ENCODE measurements around the gene RAD51B. TPM values are rescaled to one million over a fixed set of nuclear protein-coding genes. Genes with fewer than 3 reads are reported as not detected.

RAD51B gene
- polyA plus RNA-seq, 1 donor, result 7.3 TPM

DNA sequence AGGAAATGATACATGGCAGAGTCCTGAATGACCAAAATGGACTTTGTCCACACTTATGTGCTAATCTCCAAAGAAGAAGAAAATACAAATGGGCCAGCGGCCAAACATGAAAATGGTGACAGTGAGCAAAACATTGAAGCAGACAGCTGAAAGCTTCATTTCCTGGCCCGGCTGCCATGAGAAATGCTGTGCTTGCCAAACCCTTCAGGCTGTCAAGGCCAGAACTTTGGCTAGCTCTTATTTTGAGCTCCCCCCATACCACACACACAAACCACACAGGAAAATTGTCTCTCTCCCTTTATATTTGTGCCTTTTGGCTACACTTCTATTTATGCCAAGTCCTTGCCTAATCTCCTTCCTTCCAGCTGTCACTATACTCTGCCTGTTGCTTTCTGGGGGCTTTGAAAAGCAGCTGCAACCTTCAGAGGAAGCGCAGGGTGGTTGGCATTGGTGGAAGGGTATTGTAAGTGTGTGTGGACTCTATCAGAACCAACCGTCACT is 323.8 kb downstream of the RAD51B start:
- DNase-seq (ENCODE audit: low read depth), result no peak

DNA sequence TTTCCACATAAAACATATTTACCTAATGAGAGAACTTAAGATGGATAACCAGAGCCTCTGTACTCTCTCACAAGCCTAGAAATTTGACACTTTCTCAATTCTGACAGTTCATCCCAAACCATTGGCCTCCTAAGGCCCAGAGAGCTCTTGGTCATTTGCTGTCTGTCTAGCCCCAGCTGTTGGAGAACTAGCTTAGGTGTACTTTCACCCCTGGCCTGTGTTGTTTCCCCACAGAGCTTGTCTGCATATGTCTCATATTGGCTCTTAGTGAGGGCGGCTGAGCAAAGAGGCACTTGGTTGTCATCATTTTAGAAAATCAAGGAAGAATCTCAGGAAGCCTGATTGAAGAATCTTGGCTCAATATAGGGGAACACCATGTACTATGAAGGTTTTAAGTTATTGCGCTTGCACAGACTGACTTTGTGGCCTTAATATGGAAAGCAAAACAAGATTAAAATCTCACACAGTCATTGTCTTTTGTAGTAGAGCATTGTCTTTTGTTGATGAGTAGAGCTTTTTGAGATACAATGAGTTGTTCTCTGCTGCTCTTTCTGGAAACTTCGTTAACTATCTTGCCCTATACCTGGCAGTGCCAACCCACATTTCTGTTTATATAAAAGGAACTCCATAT is 324.6 kb downstream of the RAD51B start:
- DNase-seq (ENCODE audit: low read depth), result no peak

DNA sequence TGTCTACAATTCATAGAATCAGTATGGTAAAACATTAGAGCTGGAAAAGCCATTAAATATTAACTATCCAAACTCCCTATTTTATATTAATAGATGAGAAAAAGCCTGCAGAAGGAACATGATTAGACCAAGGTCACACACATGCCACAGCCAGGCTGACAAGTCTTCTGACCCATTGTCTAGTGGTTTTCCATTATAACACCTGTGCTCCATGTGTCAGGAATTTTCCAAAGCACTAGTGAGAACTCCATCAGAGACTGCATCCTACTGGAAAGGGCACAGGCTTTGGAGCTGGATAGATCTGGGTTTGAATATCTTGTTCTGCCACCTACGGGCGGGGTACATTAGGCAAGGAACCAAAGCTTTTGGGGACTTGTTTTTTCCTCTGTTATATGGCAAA is 325.5 kb downstream of the RAD51B start:
- DNase-seq (ENCODE audit: low read depth), result no peak

DNA sequence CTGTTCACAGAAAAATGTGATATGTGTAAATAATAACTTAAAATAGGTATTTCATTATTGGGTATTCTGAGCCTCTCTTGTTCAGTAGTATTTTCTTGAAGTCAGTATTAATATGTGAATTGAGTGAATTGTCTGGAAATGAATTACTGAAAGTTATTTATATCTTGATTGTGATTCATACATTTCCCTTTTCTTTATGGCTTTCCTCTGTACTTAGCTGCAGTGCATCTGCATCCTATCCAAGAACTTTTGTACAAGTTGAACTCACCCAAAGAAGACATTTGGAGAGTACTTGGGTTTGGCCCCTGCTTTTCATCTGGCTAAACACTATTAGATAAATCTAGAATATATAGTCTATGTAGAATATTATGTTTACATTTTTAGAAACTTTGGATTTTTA is 326.0 kb downstream of the RAD51B start:
- DNase-seq (ENCODE audit: low read depth), result no peak

DNA sequence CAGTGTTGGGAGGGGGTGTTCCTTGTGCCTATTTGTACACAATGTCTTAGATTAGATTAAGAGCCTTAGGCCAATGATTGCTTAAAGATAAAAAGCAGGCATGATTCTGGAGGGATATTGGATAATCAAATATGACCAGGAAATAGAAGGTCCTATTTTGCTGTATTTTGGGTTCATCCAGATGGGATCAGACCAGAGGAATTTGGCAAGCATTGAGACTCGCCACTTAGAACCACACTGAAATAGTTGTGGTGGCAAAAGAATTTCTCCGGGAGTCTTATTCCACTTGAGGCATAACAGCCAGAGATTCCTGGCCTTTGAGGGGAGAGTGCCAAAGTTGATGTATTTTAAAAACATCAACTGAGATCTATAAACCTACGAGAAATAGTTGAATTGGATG is 327.2 kb downstream of the RAD51B start:
- no peak for DNase-seq (ENCODE audit: low read depth)

DNA sequence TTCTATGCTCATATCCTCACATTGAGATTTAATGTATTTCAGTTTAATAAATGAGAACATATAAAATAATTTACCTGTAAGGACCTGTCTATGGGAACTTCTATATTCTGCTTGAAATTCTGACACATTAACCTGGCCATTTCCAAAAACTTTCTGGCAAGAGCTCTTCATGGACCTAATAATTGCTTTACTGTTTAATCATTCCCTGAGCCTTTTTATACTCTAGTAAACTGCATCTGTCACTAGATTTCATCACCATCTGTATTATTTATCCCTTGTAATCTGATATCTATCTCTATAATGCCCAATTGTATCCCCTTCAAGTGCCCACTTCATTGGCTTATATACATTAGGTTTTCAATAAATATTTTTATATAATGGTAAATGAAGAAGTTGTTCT is 327.7 kb downstream of the RAD51B start:
- DNase-seq (ENCODE audit: low read depth), result no peak

DNA sequence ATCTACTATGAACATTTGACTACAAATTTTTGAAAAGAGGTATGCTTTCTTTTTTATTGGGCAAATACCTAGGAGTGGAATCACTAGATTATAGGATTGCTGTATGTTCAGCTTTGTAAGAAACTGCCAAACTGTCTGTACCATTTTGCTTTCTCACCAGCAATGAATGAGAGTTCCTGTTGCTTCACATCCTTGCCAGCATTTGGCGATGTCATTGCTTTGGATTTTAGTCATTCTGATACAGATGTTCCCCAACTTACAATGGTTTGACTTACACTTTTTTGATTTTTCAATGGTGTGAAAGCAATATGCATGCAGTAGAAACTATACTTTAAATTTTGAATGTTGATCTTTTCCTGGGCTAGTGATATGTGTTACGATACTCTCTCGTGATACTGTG is 328.7 kb downstream of the RAD51B start:
- no peak for DNase-seq (ENCODE audit: low read depth)

DNA sequence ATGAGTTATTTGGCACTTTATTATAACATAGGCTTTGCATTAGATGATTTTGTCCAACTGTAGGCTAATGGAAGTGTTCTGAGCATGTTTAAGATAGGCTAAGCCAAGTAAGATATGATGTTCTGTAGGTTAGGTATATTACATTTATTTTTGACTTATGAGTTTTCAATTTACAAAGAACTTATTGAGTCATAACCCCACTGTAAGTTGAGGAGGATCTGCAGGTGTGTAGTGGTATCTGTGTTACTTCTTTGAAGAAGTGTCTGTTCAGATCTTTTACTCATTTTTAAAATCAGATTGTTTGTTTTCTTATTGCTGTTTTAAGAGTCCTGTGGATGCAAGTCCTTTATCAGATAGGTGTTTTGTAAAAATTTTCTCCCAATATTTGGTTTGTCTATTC is 329.2 kb downstream of the RAD51B start:
- DNase-seq (ENCODE audit: low read depth), result no peak

DNA sequence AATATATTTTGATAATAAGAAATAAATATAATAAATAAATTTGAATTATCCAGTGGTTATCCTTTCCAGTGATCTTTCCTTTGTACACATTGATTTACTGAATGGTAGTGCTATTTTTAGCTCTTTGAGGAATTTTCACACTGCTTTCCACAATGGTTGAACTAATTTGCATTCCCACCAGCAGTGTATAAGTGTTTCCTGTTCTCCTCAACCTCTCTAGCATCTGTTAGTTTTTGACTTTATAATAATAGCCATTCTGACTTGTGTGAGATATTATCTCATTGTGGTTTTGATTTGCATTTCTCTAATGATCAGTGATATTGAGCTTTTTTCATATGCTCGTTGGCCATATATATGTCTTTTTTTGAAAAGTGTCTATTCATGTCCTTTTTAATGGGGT is 333.7 kb downstream of the RAD51B start:
- no peak for DNase-seq (ENCODE audit: low read depth)

DNA sequence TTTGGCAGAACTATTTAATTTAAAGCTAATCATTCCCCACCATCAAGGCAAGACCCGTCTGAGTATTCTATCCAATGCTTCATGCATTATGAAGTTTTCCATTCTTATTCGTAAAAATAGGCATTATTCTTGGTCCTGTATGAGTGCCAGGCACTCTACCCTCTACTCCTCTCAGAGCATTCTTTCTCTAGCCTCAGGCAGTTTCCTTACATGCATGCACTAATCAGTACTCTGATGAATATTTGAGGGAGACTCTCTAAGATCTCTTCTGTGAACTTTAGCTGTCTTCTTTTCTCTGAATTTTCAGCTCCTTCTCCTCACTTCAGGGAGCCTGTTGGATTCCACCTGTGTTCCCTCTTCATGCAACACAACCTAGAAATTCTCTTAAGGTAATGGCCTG is 334.7 kb downstream of the RAD51B start:
- DNase-seq (ENCODE audit: low read depth), result no peak

DNA sequence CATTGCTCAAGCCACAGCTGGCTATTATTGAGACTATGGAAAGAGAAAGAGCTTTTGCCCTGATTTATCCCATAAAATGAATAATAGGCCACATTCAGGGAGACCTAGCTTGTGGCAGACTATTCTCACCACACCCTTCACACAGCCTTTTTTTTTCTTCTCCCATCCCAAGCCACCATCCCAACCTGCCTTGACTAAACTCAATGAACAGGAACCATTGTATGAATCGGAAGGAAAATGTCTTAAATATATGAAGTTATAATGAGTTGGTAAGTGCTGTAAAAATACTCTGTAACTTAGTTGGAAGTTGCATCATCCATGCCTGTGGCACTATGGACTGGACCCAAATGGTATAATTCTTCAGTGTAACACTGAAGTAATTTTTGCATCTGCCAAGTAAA is 338.4 kb downstream of the RAD51B start:
- no peak for DNase-seq (ENCODE audit: low read depth)

DNA sequence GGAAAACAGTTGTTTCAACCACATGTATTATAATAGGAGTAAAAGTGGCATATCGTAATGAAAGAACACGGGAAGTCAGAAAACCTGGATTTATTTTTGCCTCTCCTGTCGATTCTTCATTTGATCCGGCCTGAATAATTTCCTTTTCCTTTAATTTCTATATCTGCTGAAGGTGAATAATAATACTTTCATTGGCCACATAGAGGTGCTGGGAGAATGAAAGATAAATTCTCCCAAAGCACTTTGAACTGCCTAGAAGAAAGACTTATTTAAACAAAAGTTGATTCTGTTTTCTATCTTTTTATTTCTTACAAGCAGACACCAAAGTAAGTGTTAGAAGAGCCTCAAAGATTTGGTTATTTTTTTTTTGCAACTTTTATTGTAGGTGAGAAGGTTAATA is 339.1 kb downstream of the RAD51B start:
- no peak for DNase-seq (ENCODE audit: low read depth)

DNA sequence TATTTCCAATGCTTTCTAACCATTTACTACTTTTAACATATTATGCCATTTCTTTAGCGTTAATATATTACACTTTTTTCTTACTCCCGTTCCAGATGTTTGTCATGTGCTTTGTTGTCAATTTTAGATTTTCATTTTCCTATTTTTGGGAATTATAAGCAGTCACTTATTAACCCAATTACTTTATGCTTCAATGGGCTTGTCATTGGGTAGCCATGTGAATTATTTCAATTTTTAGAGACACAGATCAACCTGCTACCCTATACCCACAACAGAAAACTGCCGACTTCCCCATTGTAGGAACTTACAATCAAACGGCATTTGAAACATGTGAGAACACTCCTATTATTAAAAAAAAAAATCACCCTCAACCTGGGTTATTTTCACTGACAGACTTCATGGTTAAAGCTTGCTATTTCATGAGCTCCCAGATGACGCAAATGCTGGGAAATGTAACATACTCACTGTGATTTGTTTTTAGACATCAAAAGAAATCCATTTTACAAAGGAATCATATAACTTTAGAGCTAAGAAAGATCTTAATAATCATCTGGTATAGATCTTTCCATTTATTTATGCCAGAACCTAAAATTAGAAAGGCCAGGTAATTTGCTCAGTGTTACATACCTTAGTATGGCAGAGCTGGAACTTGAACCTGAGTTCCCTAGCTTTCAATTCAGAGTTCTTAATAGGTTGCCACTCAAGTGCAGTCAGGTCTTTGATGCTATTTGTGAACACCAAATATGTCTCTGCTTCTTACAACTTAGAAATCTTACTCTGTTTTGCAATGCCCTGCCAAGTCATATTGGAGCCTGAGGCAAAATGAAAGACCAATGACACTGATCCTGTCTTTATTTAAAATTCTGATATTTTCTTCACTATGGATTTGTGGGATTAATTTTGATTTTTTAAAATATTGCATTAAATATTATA is 340.4 kb downstream of the RAD51B start:
- no peak for DNase-seq (ENCODE audit: low read depth)

DNA sequence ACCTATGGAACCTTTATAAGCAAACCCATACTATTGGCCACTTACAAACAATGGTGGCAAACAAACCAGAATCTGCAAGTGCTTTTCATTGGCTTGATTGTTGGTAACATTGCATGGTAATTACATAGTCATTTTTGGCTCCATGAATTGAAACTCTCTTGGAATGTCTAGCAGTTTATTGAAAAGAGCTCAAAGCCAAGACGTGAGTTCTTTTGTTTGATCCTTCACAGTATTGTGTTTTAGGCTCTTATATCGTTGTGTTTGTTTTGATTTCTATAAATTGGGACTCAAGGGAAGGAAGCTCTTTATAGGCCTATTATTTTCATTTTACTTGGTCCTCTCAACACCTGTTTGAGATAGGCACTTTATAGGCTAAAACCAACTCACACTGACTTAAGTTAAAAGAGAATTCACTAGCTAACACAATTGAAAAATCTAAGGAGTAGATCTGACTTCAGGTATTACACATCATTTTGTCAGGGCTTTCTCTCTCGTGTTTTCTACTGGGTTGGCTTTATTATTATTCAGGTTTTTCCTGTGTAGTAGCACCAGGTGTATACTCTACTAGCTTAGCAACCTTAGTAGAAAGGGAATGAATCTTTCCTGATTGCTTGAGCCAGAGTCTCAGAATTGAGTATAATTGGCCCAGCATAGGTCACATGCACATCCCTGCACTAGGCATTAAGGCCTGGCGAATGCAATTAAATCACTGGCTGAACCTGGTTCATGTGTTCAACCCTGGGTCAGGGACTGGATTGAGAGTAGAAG is 341.4 kb downstream of the RAD51B start:
- DNase-seq (ENCODE audit: low read depth), result no peak

DNA sequence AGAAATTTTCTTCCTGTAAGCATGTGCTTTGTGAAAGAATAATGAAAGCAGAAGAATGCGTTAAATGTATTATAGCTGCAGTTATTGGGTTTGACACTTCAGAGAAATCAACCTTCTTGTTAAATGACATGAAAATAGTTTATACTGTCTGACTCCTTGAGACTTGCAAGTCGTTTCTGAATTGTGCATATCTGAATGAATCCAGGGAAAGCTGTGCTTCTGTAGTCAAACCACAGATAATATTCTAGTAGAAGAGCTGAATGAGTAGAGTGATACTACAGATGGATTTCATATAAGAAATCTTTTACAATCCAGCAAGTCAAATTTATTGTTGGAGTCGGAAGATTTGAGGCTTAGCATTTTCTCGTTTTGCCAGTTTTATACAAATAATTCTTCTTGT is 343.3 kb downstream of the RAD51B start:
- no peak for DNase-seq (ENCODE audit: low read depth)

DNA sequence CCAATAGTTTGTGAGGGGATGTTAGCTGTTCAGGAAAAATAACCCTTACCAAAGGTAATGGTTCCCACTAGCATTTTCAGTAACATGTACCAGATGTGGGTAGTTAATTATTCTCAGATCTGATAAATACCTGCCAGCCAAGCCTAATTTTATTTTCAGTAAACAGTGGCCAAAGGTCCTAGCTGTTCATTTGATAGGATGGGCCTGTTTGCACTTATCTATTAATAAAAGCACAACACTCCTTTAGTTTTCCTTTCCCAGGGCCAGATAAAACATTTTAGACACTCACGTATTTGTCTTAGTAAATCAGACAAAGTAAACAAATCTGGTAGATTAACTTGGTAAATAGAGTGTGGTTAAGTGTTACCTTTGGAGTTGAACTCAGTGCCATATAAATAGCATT is 345.1 kb downstream of the RAD51B start:
- DNase-seq (ENCODE audit: low read depth), result no peak

DNA sequence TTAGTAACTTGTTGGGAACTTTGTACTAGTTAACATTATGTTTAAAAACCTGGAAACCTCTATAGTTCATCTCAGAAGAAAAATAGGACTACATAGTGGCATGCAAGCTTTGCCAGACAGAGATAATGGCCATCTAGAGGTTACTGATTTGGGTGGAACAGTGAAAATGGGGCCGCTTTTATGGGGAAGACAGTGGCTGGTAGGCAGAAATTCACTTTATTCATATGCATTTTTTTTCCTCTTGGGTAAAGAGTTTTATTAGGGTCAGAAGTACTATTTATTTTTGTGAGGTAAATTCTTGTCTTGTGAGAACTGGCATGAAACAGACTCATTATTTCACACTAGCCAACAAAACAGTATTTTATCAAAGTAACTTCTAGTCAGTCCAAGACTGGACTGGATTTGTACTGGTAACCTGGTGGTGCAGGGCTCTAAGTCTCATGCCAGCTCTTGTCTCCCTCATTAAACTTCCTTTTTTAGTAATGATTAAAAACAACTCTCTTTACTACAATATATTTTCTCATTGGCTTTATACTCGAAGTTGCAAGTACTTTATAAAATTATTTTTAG is 345.8 kb downstream of the RAD51B start:
- DNase-seq (ENCODE audit: low read depth), result no peak

DNA sequence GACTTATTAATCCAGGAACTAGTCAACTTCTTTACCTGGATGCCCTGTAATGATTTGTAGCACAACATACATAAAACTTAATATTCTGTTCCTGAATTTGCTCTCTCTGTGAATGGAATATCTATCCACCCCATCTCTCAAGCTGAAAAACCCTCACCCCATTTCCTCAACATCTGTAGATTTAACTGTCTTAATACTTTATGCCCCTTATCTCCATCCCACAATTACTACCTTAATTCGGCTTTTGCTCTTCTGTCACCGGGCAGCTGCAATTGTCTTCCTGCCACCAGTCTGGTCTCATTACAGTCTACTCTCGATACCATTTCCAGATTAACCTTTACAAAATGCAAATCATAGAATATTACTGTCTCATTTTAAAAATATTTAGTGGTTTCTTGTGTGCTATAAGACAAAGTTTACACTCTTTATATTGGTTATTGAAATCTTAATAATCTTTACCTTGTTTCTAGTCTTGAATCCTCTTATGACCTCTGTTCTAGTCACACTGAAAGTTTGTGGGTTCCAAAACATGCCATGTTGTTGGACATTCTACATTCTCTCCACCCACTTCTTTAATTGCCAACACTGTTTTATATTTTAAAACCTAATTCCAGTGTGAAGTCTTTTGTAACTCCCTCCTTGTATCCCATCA is 347.3 kb downstream of the RAD51B start:
- DNase-seq (ENCODE audit: low read depth), result no peak

DNA sequence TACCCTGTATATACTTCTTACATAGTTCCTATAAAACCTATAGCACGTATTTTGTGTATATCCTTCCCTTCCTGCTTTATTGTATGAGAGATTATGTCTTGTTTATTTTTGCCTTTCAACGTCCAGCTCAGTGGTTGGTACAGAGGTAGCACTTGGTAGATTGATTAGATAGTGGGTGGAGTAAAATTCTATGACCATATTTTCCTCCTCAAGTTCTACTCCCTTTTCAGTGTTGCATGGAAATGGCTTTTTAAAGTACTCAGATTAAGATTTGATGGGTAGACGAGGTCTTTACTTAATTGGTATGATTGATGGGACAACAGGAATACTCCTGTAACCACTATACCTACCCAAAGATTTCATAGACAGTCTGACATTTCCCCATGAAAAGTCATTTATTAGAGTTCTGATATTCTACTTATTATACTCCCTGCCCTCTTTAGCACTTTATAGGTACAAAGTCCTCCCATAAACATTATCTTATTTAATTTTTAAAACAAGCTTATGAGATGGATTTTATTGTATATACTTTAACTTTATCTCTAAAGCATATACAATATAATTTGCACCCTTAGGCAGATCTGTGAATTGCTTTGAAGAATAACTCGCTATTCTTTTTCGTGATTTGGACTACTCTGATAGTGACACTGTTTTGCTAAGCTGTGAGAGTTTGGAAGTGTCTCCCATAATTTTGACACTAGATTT is 348.0 kb downstream of the RAD51B start:
- DNase-seq (ENCODE audit: low read depth), result no peak

DNA sequence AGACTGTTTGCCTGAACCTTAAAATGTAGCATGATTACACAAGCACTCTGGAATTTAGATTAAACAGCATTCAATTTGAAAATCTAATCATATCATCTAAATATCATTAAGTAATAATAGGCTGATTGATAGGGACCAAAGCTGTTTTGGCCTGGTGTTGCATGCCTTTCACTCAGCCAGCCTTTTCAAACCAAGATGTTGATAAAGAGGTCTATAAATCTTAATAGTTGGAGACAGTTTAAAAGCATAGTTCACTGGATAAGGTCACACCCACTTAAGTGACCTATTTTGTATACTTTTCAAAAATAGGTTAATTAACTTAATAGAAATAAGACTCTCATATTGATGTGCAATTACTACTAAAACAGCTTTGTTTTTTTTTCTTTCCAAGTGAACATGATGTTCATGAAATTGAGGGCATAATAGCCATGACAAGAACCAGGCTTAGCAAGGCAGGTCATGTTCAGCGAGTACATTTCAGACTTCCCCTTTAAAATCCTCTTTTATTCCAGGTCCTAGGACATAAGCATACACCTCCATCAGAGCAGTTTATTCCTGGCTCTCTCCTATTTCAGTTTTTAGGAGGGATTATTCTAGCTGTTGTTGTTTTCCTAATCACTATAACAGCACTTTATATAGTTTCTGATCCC is 349.0 kb downstream of the RAD51B start:
- DNase-seq (ENCODE audit: low read depth), result no peak
